Upper lobe of left lung (tissue), 4 donors: ENCODE data around the gene GRM5.

Experiments
- EP300 ChIP-seq, 4 donors: sonication (generic); formaldehyde crosslinking; IDR thresholded peaks; one replicate each; pipeline ENCODE4 v1.5.1; 2017; ENCODE audit warnings: antibody characterized with exemption in 4 of 4, control low read depth in 2 of 4
- TF ChIP-seq, protein P1 (sequence below), 6 experiments: fragments of 450-650 bp in 4 of 6; fragments of 200-600 bp in 2 of 6; sonication (generic) in 2 of 6; IDR thresholded peaks; one replicate each; pipeline ENCODE4 v1.5.1; 2016 to 2019; ENCODE audit warnings: antibody characterized with exemption in 6 of 6

GRCh38 chr11:88537613-88538012 is 528.2 kb downstream of the GRM5 start:
- no peak for TF ChIP-seq EP300 (IDR thresholded peaks at IDR 0.05)
- TF ChIP-seq, protein P1, sequence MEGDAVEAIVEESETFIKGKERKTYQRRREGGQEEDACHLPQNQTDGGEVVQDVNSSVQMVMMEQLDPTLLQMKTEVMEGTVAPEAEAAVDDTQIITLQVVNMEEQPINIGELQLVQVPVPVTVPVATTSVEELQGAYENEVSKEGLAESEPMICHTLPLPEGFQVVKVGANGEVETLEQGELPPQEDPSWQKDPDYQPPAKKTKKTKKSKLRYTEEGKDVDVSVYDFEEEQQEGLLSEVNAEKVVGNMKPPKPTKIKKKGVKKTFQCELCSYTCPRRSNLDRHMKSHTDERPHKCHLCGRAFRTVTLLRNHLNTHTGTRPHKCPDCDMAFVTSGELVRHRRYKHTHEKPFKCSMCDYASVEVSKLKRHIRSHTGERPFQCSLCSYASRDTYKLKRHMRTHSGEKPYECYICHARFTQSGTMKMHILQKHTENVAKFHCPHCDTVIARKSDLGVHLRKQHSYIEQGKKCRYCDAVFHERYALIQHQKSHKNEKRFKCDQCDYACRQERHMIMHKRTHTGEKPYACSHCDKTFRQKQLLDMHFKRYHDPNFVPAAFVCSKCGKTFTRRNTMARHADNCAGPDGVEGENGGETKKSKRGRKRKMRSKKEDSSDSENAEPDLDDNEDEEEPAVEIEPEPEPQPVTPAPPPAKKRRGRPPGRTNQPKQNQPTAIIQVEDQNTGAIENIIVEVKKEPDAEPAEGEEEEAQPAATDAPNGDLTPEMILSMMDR (IDR thresholded peaks at IDR 0.05) = no peak
